PC-9 (cell line): ENCODE measurements around the gene DLG2.

Experiments used
- CTCF ChIP-seq: fragments of 200-600 bp; sonication (generic); conservative IDR thresholded peaks from 2 replicates; pipeline ENCODE4 v1.6.1; 2017; ENCODE audit warnings: mixed run types, antibody characterized with exemption, mild to moderate bottlenecking, moderate library complexity
- EZH2 ChIP-seq: fragments of 200-600 bp; sonication (generic); IDR thresholded peaks from 2 replicates; pipeline ENCODE4 v1.8.0; 2017; ENCODE audit warnings: antibody characterized with exemption, low read depth

- TF ChIP-seq EZH2: no peak
- TF ChIP-seq CTCF: no peak
These were observed 1718.8 kb downstream of the DLG2 start for GRCh38 chr11:83908298-83908856.
